ENCODE measurements around the gene CNTNAP5. TPM values are rescaled to one million over a fixed set of nuclear protein-coding genes. Genes with fewer than 3 reads are reported as not detected.

Gene CNTNAP5
- total and polyA plus RNA-seq, 2 experiments from 2014 or later, result 0.03 TPM; not detected in 1

DNA sequence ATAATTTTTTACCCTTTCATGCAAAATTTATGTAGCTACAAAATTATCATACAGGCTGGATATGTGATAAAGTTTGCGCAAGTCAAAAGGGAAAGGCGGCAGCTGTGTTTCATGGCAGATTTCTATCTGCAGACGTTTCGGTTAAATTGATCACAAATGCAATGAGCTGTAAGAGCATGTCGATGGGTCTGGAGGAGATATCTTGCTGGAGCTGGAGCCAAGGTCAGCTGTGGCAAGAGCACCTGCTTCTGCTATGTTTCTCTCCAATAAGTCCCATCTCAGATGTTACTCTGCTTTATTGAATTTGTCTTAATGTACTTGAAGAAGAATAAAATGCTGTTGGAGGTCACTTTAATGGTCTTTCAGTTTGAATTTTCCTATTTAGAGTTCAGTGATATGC, 749.7 kb downstream of the CNTNAP5 start:
- no peak overlapping the region for H3K27ac ChIP-seq
- H3K9me3 ChIP-seq (ENCODE audit: low read depth), result no peaks in the 10 kb centered on the region
- H3K4me3 ChIP-seq, result no peak overlapping the region
- no peak for DNase-seq (ENCODE audit: low read depth in 1 of 2, low spot score in 1 of 2)
- no peaks in the 10 kb centered on the region for H3K4me1 ChIP-seq (ENCODE audit: low read depth)
- H3K27me3 ChIP-seq, result no peaks in the 10 kb centered on the region
- TF ChIP-seq, protein P1, sequence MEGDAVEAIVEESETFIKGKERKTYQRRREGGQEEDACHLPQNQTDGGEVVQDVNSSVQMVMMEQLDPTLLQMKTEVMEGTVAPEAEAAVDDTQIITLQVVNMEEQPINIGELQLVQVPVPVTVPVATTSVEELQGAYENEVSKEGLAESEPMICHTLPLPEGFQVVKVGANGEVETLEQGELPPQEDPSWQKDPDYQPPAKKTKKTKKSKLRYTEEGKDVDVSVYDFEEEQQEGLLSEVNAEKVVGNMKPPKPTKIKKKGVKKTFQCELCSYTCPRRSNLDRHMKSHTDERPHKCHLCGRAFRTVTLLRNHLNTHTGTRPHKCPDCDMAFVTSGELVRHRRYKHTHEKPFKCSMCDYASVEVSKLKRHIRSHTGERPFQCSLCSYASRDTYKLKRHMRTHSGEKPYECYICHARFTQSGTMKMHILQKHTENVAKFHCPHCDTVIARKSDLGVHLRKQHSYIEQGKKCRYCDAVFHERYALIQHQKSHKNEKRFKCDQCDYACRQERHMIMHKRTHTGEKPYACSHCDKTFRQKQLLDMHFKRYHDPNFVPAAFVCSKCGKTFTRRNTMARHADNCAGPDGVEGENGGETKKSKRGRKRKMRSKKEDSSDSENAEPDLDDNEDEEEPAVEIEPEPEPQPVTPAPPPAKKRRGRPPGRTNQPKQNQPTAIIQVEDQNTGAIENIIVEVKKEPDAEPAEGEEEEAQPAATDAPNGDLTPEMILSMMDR (IDR thresholded peaks at IDR 0.05; ENCODE audit: low read depth, low read length), result no peak
- no peaks in the 10 kb centered on the region for H3K36me3 ChIP-seq

- DNase-seq (ENCODE audit: low read depth in 1 of 2, low spot score in 1 of 2), result no peak
- H3K4me1 ChIP-seq (ENCODE audit: low read depth), result no peaks in the 10 kb centered on the region
- no peaks in the 10 kb centered on the region for H3K36me3 ChIP-seq
- H3K9me3 ChIP-seq (ENCODE audit: low read depth), result no peaks in the 10 kb centered on the region
- H3K27me3 ChIP-seq, result no peaks in the 10 kb centered on the region
- no peak overlapping the region for H3K4me3 ChIP-seq
- H3K27ac ChIP-seq, result no peak overlapping the region
- TF ChIP-seq, protein P1 (IDR thresholded peaks at IDR 0.05; ENCODE audit: low read depth, low read length), result no peak
Observed at GRCh38 chr2:124776332-124776731, 751.2 kb downstream of the CNTNAP5 start.

DNA sequence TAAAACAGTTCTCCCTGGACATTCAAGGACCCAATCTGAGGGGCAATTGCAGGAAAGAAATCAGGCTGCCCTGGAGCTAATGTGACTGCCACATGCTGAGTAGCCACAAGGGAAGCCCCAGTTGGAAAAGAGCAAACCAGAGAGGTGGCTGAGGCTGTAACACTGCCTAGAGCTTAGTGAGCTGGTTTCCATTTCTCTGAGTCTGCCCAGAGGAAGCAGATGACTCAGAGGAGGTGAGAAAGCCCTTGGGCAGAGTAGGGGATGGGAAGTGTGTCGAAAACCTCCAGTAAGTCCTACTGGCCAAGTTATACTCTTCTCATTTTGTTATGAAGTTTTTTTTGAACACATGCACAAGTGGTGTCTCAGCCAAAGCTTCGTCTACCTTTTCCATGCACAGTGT, 753.0 kb downstream of the CNTNAP5 start:
- Histone ChIP-seq H3K27me3 (no peaks in the 10 kb centered on the region), H3K4me3 (no peak overlapping the region), H3K27ac (no peak overlapping the region), H3K4me1 (ENCODE audit: low read depth) (no peaks in the 10 kb centered on the region), H3K9me3 (ENCODE audit: low read depth) (no peaks in the 10 kb centered on the region), H3K36me3 (no peaks in the 10 kb centered on the region)
- TF ChIP-seq, protein P1 (IDR thresholded peaks at IDR 0.05; ENCODE audit: low read depth, low read length), result no peak
- DNase-seq (ENCODE audit: low read depth in 1 of 2, low spot score in 1 of 2), result peak in 1 of 2 donors; percentile 22

GRCh38 chr2:124796647-124797046, 771.6 kb downstream of the CNTNAP5 start:
- Histone ChIP-seq H3K4me3 (no peak overlapping the region), H3K27ac (no peak overlapping the region), H3K4me1 (ENCODE audit: low read depth) (peaks cover 10% of the 10 kb centered on the region), H3K27me3 (no peaks in the 10 kb centered on the region), H3K36me3 (no peaks in the 10 kb centered on the region), H3K9me3 (ENCODE audit: low read depth) (no peaks in the 10 kb centered on the region)
- DNase-seq (ENCODE audit: low read depth in 1 of 2, low spot score in 1 of 2), result no peak
- TF ChIP-seq, protein P1 (IDR thresholded peaks at IDR 0.05; ENCODE audit: low read depth, low read length), result no peak

GRCh38 chr2:124797049-124797448, 772.0 kb downstream of the CNTNAP5 start:
- H3K4me1 ChIP-seq (ENCODE audit: low read depth), result peaks cover 12% of the 10 kb centered on the region
- H3K4me3 ChIP-seq, result no peak overlapping the region
- no peaks in the 10 kb centered on the region for H3K36me3 ChIP-seq
- H3K27ac ChIP-seq, result no peak overlapping the region
- TF ChIP-seq, protein P1 (IDR thresholded peaks at IDR 0.05; ENCODE audit: low read depth, low read length), result no peak
- no peaks in the 10 kb centered on the region for H3K9me3 ChIP-seq (ENCODE audit: low read depth)
- no peaks in the 10 kb centered on the region for H3K27me3 ChIP-seq
- peak in 1 of 2 donors; percentile 13 for DNase-seq (ENCODE audit: low read depth in 1 of 2, low spot score in 1 of 2)

- no peaks in the 10 kb centered on the region for H3K9me3 ChIP-seq (ENCODE audit: low read depth)
- no peak overlapping the region for H3K4me3 ChIP-seq
- H3K27ac ChIP-seq, result no peak overlapping the region
- H3K36me3 ChIP-seq, result no peaks in the 10 kb centered on the region
- H3K4me1 ChIP-seq (ENCODE audit: low read depth), result peaks cover 17% of the 10 kb centered on the region
- TF ChIP-seq, protein P1 (IDR thresholded peaks at IDR 0.05; ENCODE audit: low read depth, low read length), result no peak
- no peaks in the 10 kb centered on the region for H3K27me3 ChIP-seq
- DNase-seq (ENCODE audit: low read depth in 1 of 2, low spot score in 1 of 2), result peak in 1 of 2 donors; percentile 48
Observed at GRCh38 chr2:124798551-124798950, 773.5 kb downstream of the CNTNAP5 start.
